Parathyroid adenoma (tissue), 2 donors: Measurements from ENCODE around the gene FAM187B.

ENCODE experiments used
- H2AFZ ChIP-seq: fragments of 300-600 bp; sonication (generic); one replicate; pipeline ENCODE4 v1.7.0; 2017; ENCODE audit warnings: antibody characterized with exemption, mild to moderate bottlenecking
- H3K27ac ChIP-seq: fragments of 300-600 bp; sonication (generic); one replicate; pipeline ENCODE4 v1.7.0; 2017
- H3K27me3 ChIP-seq: fragments of 300-600 bp; sonication (generic); one replicate; pipeline ENCODE4 v1.7.0; 2017; ENCODE audit warnings: low read length; ENCODE audit not compliant: control insufficient read depth, insufficient read depth
- H3K36me3 ChIP-seq: fragments of 300-600 bp; sonication (generic); one replicate; pipeline ENCODE4 v1.7.0; 2017; ENCODE audit warnings: low read length; ENCODE audit not compliant: control insufficient read depth, insufficient read depth
- H3K4me1 ChIP-seq: fragments of 300-600 bp; sonication (generic); one replicate; pipeline ENCODE4 v1.7.0; 2017; ENCODE audit warnings: control low read depth
- H3K4me2 ChIP-seq: fragments of 300-600 bp; sonication (generic); one replicate; pipeline ENCODE4 v1.7.0; 2017; ENCODE audit warnings: low read length
- H3K4me3 ChIP-seq: fragments of 300-600 bp; sonication (generic); one replicate; pipeline ENCODE4 v1.7.0; 2017; ENCODE audit warnings: low read depth, low read length
- H3K79me2 ChIP-seq: fragments of 300-600 bp; sonication (generic); one replicate; pipeline ENCODE4 v1.7.0; 2017; ENCODE audit warnings: control low read depth
- H3K9ac ChIP-seq: fragments of 300-600 bp; sonication (generic); one replicate; pipeline ENCODE4 v1.7.0; 2017; ENCODE audit warnings: mild to moderate bottlenecking
- H3K9me3 ChIP-seq: fragments of 300-600 bp; sonication (generic); one replicate; pipeline ENCODE4 v1.7.0; 2017; ENCODE audit warnings: low read length; ENCODE audit not compliant: control insufficient read depth
- TF ChIP-seq, protein P1 (sequence below): fragments of 300-600 bp; sonication (generic); IDR thresholded peaks from one replicate; pipeline ENCODE4 v1.7.0; 2017; ENCODE audit warnings: antibody characterized with exemption, mild to moderate bottlenecking
- donor health status: primary hyperparathyroidism.

Gene FAM187B

DNA sequence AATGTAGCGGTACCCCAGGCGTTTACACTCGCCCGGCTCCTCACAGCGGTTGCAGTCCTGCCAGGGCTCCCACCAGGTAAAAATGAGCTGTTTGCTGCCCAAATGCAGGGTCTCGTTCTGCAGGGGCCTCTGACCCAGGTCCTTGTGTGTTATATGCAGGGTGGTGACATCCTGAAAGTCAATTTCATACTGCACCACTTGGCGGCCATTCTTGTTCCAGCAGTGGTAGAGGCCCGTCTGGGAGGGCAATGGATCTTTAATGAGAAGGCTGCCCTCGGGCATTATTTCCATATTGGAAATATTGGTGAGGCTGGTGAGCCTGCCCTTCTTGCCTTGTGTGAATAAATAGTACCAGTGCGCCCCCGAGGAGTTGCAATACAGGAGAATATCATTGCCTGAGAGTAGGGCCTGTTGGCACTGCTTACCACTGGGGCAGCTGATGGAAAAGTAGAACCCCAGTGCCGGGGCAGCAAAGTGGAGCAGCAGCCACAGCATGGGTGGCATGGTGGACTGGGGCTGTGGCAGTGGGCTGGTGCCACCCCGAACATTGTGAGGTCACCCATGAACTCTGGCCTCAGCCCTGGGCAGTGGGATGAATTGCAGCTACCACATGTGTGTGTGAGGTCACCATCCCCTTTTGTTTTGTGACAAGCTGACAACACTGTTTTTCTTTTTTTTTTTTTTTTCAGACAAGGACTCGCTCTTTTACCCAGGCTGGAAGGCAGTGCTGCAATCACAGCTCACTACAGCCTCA is at the start of gene FAM187B:
TSS of gene FAM187B (minus strand) at position 563 of the 754 bp plus-strand sequence. CDS start at position 504, 59 bp downstream.
- Histone ChIP-seq H3K27ac (no peak within 1 kb of the TSS), H3K79me2 (no peaks in the 10 kb centered on the region)
- TF ChIP-seq, protein P1, sequence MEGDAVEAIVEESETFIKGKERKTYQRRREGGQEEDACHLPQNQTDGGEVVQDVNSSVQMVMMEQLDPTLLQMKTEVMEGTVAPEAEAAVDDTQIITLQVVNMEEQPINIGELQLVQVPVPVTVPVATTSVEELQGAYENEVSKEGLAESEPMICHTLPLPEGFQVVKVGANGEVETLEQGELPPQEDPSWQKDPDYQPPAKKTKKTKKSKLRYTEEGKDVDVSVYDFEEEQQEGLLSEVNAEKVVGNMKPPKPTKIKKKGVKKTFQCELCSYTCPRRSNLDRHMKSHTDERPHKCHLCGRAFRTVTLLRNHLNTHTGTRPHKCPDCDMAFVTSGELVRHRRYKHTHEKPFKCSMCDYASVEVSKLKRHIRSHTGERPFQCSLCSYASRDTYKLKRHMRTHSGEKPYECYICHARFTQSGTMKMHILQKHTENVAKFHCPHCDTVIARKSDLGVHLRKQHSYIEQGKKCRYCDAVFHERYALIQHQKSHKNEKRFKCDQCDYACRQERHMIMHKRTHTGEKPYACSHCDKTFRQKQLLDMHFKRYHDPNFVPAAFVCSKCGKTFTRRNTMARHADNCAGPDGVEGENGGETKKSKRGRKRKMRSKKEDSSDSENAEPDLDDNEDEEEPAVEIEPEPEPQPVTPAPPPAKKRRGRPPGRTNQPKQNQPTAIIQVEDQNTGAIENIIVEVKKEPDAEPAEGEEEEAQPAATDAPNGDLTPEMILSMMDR, result no peak

GRCh38 chr19:35276706-35277281 is 48.3 kb upstream of the FAM187B start:
- Histone ChIP-seq H3K27me3 (no peaks in the 10 kb centered on the region), H3K9ac (no peak overlapping the region), H2AFZ (no peak overlapping the region), H3K9me3 (no peaks in the 10 kb centered on the region), H3K4me3 (no peak overlapping the region), H3K27ac (no peak overlapping the region), H3K79me2 (peaks cover 8% of the 10 kb centered on the region), H3K36me3 (no peaks in the 10 kb centered on the region), H3K4me2 (no peak overlapping the region), H3K4me1 (peaks cover 3% of the 10 kb centered on the region)
- TF ChIP-seq, protein P1, result no peak

More for the DNA sequence above, at the start of gene FAM187B:
- H3K9ac ChIP-seq, result no peak within 1 kb of the TSS
- no peak within 1 kb of the TSS for H3K4me3 ChIP-seq
- H3K4me1 ChIP-seq, result no peaks in the 10 kb centered on the region
- H2AFZ ChIP-seq, result no peak within 1 kb of the TSS
- H3K36me3 ChIP-seq, result no peaks in the 10 kb centered on the region
- no peak within 1 kb of the TSS for H3K4me2 ChIP-seq
- H3K9me3 ChIP-seq, result no peaks in the 10 kb centered on the region
- no peaks in the 10 kb centered on the region for H3K27me3 ChIP-seq

GRCh38 chr19:35274323-35274722 is 45.8 kb upstream of the FAM187B start:
- TF ChIP-seq, protein P1, result no peak
- Histone ChIP-seq H3K4me3 (no peak overlapping the region), H3K4me1 (peaks cover 10% of the 10 kb centered on the region), H3K9ac (no peak overlapping the region), H3K27ac (no peak overlapping the region), H3K4me2 (no peak overlapping the region), H3K27me3 (no peaks in the 10 kb centered on the region), H3K9me3 (no peaks in the 10 kb centered on the region), H3K36me3 (no peaks in the 10 kb centered on the region), H2AFZ (no peak overlapping the region), H3K79me2 (peaks cover 27% of the 10 kb centered on the region)

GRCh38 chr19:35273686-35274259 is 45.2 kb upstream of the FAM187B start:
- Histone ChIP-seq H3K9me3 (no peaks in the 10 kb centered on the region), H3K27ac (no peak overlapping the region), H3K4me1 (peaks cover 10% of the 10 kb centered on the region), H3K27me3 (no peaks in the 10 kb centered on the region), H3K79me2 (peaks cover 27% of the 10 kb centered on the region), H3K4me2 (no peak overlapping the region), H3K9ac (no peak overlapping the region), H3K4me3 (no peak overlapping the region), H2AFZ (no peak overlapping the region), H3K36me3 (no peaks in the 10 kb centered on the region)
- TF ChIP-seq, protein P1, result no peak
